A549 (cell line): Measurements from ENCODE around the gene ASF1B. TPM values are rescaled to one million over a fixed set of nuclear protein-coding genes. Genes with fewer than 3 reads are reported as not detected.

Source experiments
- ATAC-seq, 2 experiments: fragments of 200-7000 bp in 1 of 2; fragments of >200 bp in 1 of 2; cut with Nextera tagmentation in 1 of 2; cut with Tn5 transposase in 1 of 2; 3 replicates each; pipeline versions ENCODE4 v1.8.0 to v1.9.1; 2018 to 2020; ENCODE audit warnings: mild to moderate bottlenecking in 1 of 2, moderate library complexity in 1 of 2
- CTCF ChIA-PET: fragments of 300-600 bp; sonication (Branson Sonifier 250); formaldehyde crosslinking; extraction: SDS; loops from one replicate; lab custom pipeline; 2021; ENCODE audit warnings: antibody characterized with exemption, inconsistent platforms; lab: Yijun Ruan, JAX
- POLR2A ChIA-PET: fragments of 350-600 bp; formaldehyde crosslinking; extraction: SDS; loops from one replicate; lab custom pipeline; 2021; ENCODE audit warnings: antibody characterized with exemption, inconsistent platforms; lab: Yijun Ruan, JAX
- DNase-seq, 2 experiments: peaks; one replicate each; pipeline versions ENCODE4 v3.0.0 to v3.0.0-alpha.2; 2011 to 2016; ENCODE audit warnings: low read depth in 1 of 2, low spot score in 1 of 2
- FAIRE-seq: peaks from 2 replicates; lab custom pipeline; 2011; peaks lifted over from hg19 to GRCh38; lab: Jason Lieb, UNC
- H3K27ac ChIP-seq, 2 experiments: fragments of >200 bp; sonication (Bioruptor Twin); formaldehyde crosslinking; 3 replicates each; pipeline ENCODE4 v1.5.1; 2016 to 2017
- H3K4me1 ChIP-seq: fragments of >200 bp; sonication (Bioruptor Twin); formaldehyde crosslinking; 3 replicates; pipeline ENCODE4 v1.6.1; 2016
- H3K4me2 ChIP-seq: fragments of >200 bp; sonication (Bioruptor Twin); formaldehyde crosslinking; 3 replicates; pipeline ENCODE4 v1.6.1; 2016
- H3K4me3 ChIP-seq: fragments of >200 bp; sonication (Bioruptor Twin); formaldehyde crosslinking; 3 replicates; pipeline ENCODE4 v1.5.1; 2016
- H3K9me3 ChIP-seq: fragments of >200 bp; sonication (Bioruptor Twin); formaldehyde crosslinking; 3 replicates; pipeline ENCODE4 v1.6.1; 2016
- CBX2 ChIP-seq: fragments of 200-600 bp; sonication (generic); IDR thresholded peaks from 2 replicates; pipeline ENCODE4 v1.6.1; 2016; ENCODE audit warnings: low read depth, mild to moderate bottlenecking, borderline replicate concordance
- CTCF ChIP-seq: fragments of >200 bp; sonication (Bioruptor Twin); formaldehyde crosslinking; IDR thresholded peaks from 3 replicates; pipeline ENCODE4 v1.5.1; 2016
- EHF ChIP-seq: fragments of 250-450 bp; sonication (Bioruptor Pico); IDR thresholded peaks from 2 replicates; pipeline ENCODE4 v1.5.0; 2020; ENCODE audit warnings: mild to moderate bottlenecking
- ELK1 ChIP-seq: fragments of 150-350 bp; IDR thresholded peaks from 2 replicates; pipeline ENCODE4 v1.6.1; 2014; ENCODE audit warnings: low read depth, mild to moderate bottlenecking, low read length
- EP300 ChIP-seq, 2 experiments: fragments of >200 bp; sonication (Bioruptor Twin); formaldehyde crosslinking; IDR thresholded peaks; 2 replicates in 1 of 2; 3 replicates in 1 of 2; pipeline ENCODE4 v1.6.1; 2016 to 2017
- FOSB ChIP-seq: fragments of 250-450 bp; sonication (Bioruptor Pico); IDR thresholded peaks from 2 replicates; pipeline ENCODE4 v1.5.0; 2020; ENCODE audit warnings: mild to moderate bottlenecking, moderate library complexity
- GATA3 ChIP-seq: IDR thresholded peaks from 2 replicates; pipeline ENCODE4 v1.6.1; 2012; ENCODE audit warnings: borderline replicate concordance
- HOXA7 ChIP-seq: fragments of 250-450 bp; sonication (Bioruptor Pico); IDR thresholded peaks from 2 replicates; pipeline ENCODE4 v1.5.0; 2020; ENCODE audit warnings: mild to moderate bottlenecking, moderate library complexity
- JUNB ChIP-seq: fragments of >200 bp; sonication (Bioruptor Twin); formaldehyde crosslinking; IDR thresholded peaks from 2 replicates; pipeline ENCODE4 v1.6.1; 2016
- KDM1A ChIP-seq: fragments of 200-600 bp; sonication (generic); IDR thresholded peaks from 2 replicates; pipeline ENCODE4 v1.6.1; 2016; ENCODE audit warnings: low read depth, mild to moderate bottlenecking
- NPAS2 ChIP-seq: fragments of 250-450 bp; sonication (Bioruptor Pico); IDR thresholded peaks from 2 replicates; pipeline ENCODE4 v1.8.0; 2022; ENCODE audit warnings: mild to moderate bottlenecking, moderate library complexity, borderline replicate concordance
- PBX3 ChIP-seq: IDR thresholded peaks from 2 replicates; pipeline ENCODE4 v1.6.1; 2012
- POLR2A ChIP-seq: IDR thresholded peaks from 2 replicates; pipeline ENCODE4 v1.6.1; 2012; ENCODE audit warnings: mild to moderate bottlenecking, low read length
- RCOR1 ChIP-seq: fragments of 150-350 bp; IDR thresholded peaks from 2 replicates; pipeline ENCODE4 v1.6.1; 2014; ENCODE audit warnings: antibody characterized with exemption, low read length, low read depth
- RFX5 ChIP-seq: fragments of 450-650 bp; IDR thresholded peaks from 2 replicates; pipeline ENCODE4 v1.7.1; 2014; ENCODE audit warnings: antibody characterized with exemption, mild to moderate bottlenecking, moderate library complexity
- ZSCAN20 ChIP-seq: fragments of 250-450 bp; sonication (Bioruptor Pico); IDR thresholded peaks from 2 replicates; pipeline ENCODE4 v1.8.0; 2022; ENCODE audit warnings: mild to moderate bottlenecking, moderate library complexity
- WGBS: methylation state at CpG from one replicate; pipeline ENCODE4 v1.1.6; 2017; ENCODE audit errors: missing lambda C conversion rate; 5-methylcytosine and 5-hydroxymethylcytosine counted together
- polyA plus RNA-seq, 4 experiments: library from polyadenylated mRNA; depleted of rRNA in 3 of 4; stranded (reverse); fragments of >200 nt; fragmentation: RNase III in 1 of 4; extraction: RNeasy Plus Mini Kit Qiagen cat#74134 plus additional on column Dnase treatment in 1 of 4; gene quantifications; 2 replicates in 3 of 4; 3 replicates in 1 of 4; pipeline ENCODE4 v1.2.3, GENCODE V29; 2011 to 2017

Gene ASF1B
- polyA plus RNA-seq, 2 of the 4 experiments (the other 2 are of a cell fraction): 12.1 to 46.2 TPM

DNA sequence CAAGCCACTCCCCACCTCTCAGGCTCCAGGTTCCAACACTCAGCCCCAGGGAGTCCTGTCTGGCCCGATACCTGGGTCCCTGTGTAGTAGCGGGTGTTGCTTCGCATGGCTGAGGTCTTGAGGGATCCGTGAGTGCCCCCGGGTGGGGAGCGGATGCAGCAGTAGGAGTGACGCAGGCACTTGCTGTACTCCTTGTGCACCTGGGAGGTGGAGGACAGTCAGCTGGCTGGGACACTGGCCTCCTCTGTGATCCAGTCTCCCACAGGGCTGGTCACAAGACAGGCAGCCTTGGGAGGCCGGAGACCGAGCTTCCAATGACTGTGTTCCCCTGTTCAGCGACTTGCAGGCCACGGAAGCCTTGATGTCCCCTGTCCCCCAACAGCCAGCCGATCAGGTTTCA lies 16.3 kb upstream of the ASF1B start:
- POLR2A ChIA-PET: no interaction called here
- CTCF ChIA-PET: interaction anchor here (0.8 to 1.8 kb wide), 2 partner anchors 16 to 195 kb away, joined by 3 to 5 read pairs; partner anchors contain the start of gene ASF1B
- no peaks in the 10 kb centered on the region for H3K4me1 ChIP-seq
- FAIRE-seq (no peak), DNase-seq (no peak), ATAC-seq (no peak)
- H3K4me2 ChIP-seq: no peak overlapping the region
- no peaks in the 10 kb centered on the region for H3K9me3 ChIP-seq
- no peak overlapping the region for H3K27ac ChIP-seq
- 88% methylated on average over 5 of the region's 12 CpGs for WGBS
- no peak for TF ChIP-seq JUNB
- TF ChIP-seq EHF (CRISPR knock-in tag): no peak
- TF ChIP-seq PBX3: no peak
- no peak for TF ChIP-seq ELK1
- TF ChIP-seq RCOR1: no peak
- no peak for TF ChIP-seq ZSCAN20
- no peak for TF ChIP-seq KDM1A
- TF ChIP-seq FOSB (CRISPR knock-in tag): no peak
- no peak overlapping the region for H3K4me3 ChIP-seq

DNA sequence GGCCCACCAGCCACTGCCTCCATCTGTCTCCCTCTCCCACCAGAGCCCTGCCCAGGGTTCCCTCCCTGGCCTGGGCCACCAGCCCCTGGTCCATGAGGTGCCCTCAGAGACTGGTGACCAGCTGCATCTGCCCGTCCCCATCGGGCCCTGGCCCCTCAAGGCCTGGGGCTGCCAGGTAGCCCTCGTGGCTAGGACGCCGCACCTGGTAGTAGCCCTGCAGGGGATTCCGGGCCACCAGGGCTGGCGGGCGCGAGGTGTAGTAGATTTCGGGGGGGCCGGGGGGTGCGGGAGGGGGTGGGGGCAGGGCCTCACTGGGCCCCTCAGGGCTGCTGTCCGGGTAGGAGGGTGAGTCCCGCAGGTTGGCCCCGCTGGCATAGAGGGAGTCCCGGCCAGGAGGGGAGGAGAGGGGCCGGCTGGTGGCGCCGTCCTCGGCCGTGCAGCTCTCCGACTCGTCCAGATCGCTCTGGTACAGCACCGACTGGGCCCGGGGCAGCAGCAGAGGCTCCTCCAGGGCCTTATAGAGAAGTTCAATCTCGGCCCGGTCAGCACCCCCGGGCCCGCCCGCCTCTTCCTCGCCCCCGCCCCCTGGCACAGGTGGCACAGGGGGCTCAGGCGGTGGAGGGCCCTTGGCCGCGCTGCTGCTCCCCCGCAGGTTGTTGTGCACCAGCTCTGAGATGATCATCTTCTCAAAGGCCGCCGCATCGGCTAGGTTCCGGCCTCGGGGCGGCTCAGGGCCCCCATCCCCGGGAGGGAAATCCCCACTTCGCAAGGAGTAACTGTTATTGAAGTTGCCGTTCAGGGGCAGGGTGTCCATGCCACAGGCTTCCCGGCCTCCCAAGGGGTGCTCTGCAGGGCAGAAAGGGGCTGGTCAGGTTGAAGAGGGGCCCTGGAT lies 14.6 kb upstream of the ASF1B start:
- TF ChIP-seq HOXA7 (CRISPR knock-in tag) (no peak), CBX2 (no peak), POLR2A (no peak), PBX3 (no peak), KDM1A (no peak), RFX5 (no peak), CTCF (no peak), GATA3 (no peak), EP300 (IDR thresholded peaks at IDR 0.05) (no peak)
- H3K27ac ChIP-seq: no peak overlapping the region
- WGBS: 91% methylated on average over 6 of the region's 47 CpGs
- POLR2A ChIA-PET: no interaction called here
- no peaks in the 10 kb centered on the region for H3K9me3 ChIP-seq
- no peak overlapping the region for H3K4me2 ChIP-seq
- DNase-seq (no peak), FAIRE-seq (no peak), ATAC-seq (no peak)
- no peak overlapping the region for H3K4me3 ChIP-seq
- H3K4me1 ChIP-seq: no peaks in the 10 kb centered on the region
- CTCF ChIA-PET: interaction anchor here (1.0 to 1.3 kb wide), 2 partner anchors 10 to 15 kb away, joined by 3 to 4 read pairs; no protein-coding TSS in a partner anchor

DNA sequence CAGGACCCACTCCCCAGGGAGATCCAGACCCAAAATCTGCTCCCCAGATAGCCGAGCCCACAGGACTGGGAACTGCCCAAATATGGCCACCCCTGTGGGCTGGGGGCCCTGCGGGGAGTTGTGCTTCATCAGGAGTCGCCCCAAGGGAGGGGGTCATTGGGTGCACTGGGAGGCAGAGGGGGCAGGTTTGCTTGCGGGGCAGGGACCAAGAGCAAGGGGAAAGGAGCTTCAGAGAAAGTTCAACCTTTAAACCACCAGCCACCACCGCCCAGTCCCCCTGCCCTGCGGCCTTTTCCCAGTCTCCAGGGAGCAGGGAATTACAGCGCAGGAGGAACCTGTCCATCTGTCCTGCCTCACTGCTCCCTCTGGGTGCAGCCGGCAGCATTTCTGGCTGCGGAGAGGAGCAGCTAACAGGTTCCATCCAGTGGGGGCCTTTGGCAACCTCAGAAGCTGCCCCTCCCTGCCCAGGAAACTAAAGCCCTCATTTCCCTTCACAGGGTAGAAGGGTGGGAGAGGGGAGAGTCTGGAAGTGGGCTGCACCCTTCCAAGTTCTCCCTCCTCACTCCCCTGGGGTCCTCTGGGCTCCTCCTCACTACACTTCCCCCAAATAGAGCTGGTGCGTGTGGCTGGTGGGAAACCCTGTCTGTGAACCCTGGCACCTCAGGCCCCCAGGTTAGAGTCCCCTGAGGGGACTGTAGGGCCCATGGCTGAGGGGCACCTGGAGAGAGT lies 13.8 kb upstream of the ASF1B start:
- ATAC-seq (no peak), FAIRE-seq (no peak), DNase-seq (no peak)
- Histone ChIP-seq H3K9me3 (no peaks in the 10 kb centered on the region), H3K4me2 (no peak overlapping the region), H3K4me3 (no peak overlapping the region), H3K4me1 (no peaks in the 10 kb centered on the region), H3K27ac (no peak overlapping the region)
- ChIA-PET CTCF (interaction anchor here (0.8 to 1.3 kb wide), 2 partner anchors 9 to 722 kb away, joined by 4 read pairs; no protein-coding TSS in a partner anchor), POLR2A (no interaction called here)
- WGBS: 87% methylated on average over 7 of the region's 10 CpGs
- TF ChIP-seq NPAS2 (CRISPR knock-in tag): no peak
